A673 (cell line): ENCODE measurements around the gene DHDH.
"Not testable (repeated sequence)": the region's sequence is repeated elsewhere in the genome, so short reads cannot be mapped to it uniquely, and the experiment has no call there.

Experiments used
- CTCF ChIP-seq: fragments of 300-800, 200-600 bp; sonication (generic); conservative IDR thresholded peaks from 2 replicates; pipeline ENCODE4 v1.5.1; 2017; ENCODE audit warnings: low read depth, mild to moderate bottlenecking, antibody characterized with exemption, low read length, moderate library complexity, mixed read lengths
- EZH2 ChIP-seq: fragments of 200-600 bp; sonication (generic); IDR thresholded peaks from 2 replicates; pipeline ENCODE4 v1.6.1; 2017; ENCODE audit warnings: borderline replicate concordance, low read depth, mild to moderate bottlenecking, mixed read lengths, antibody characterized with exemption, low read length; ENCODE audit not compliant: poor library complexity, severe bottlenecking

- TF ChIP-seq CTCF, EZH2: not testable (repeated sequence)
Measured at GRCh38 chr19:48903788-48904187, 29.7 kb upstream of the DHDH start.
